Measurements from ENCODE around the gene TOM1.

Gene TOM1

GRCh38 chr22:35318346-35319215 lies 18.9 kb downstream of the TOM1 start:
- Histone ChIP-seq H3K4me1 (ENCODE audit: low read depth, poor library complexity, severe bottlenecking) (peaks cover 6% of the 10 kb centered on the region), H3K27ac (no peak overlapping the region), H3K9ac (no peak overlapping the region), H3K79me2 (ENCODE audit: insufficient read depth, low read depth) (no peaks in the 10 kb centered on the region), H3K36me3 (ENCODE audit: insufficient read depth) (no peaks in the 10 kb centered on the region), H3K4me3 (IDR thresholded peaks at IDR 0.05; ENCODE audit: insufficient read depth, low read depth, low read length) (no peak overlapping the region), H3K4me2 (no peak overlapping the region), H2AFZ (ENCODE audit: low read depth) (no peak overlapping the region), H4K20me1 (ENCODE audit: insufficient read depth) (no peaks in the 10 kb centered on the region), H3K27me3 (ENCODE audit: insufficient read depth, low read depth) (no peaks in the 10 kb centered on the region)
- no peak for TF ChIP-seq CTCF (conservative IDR thresholded peaks at IDR 0.05; ENCODE audit: low read depth, low read length)

GRCh38 chr22:35319244-35319985 lies 19.7 kb downstream of the TOM1 start:
- H3K79me2 ChIP-seq (ENCODE audit: insufficient read depth, low read depth) = no peaks in the 10 kb centered on the region
- H3K27ac ChIP-seq = no peak overlapping the region
- H4K20me1 ChIP-seq (ENCODE audit: insufficient read depth) = no peaks in the 10 kb centered on the region
- H3K4me2 ChIP-seq = no peak overlapping the region
- H3K27me3 ChIP-seq (ENCODE audit: insufficient read depth, low read depth) = no peaks in the 10 kb centered on the region
- H2AFZ ChIP-seq (ENCODE audit: low read depth) = no peak overlapping the region
- H3K9ac ChIP-seq = no peak overlapping the region
- no peak for TF ChIP-seq CTCF (conservative IDR thresholded peaks at IDR 0.05; ENCODE audit: low read depth, low read length)
- no peaks in the 10 kb centered on the region for H3K36me3 ChIP-seq (ENCODE audit: insufficient read depth)
- no peak overlapping the region for H3K4me3 ChIP-seq (IDR thresholded peaks at IDR 0.05; ENCODE audit: insufficient read depth, low read depth, low read length)
- no peaks in the 10 kb centered on the region for H3K4me1 ChIP-seq (ENCODE audit: low read depth, poor library complexity, severe bottlenecking)

GRCh38 chr22:35322126-35322525 lies 22.4 kb downstream of the TOM1 start:
- Histone ChIP-seq H3K27ac (no peak overlapping the region), H3K36me3 (ENCODE audit: insufficient read depth) (no peaks in the 10 kb centered on the region), H3K4me2 (no peak overlapping the region), H2AFZ (ENCODE audit: low read depth) (no peak overlapping the region), H3K79me2 (ENCODE audit: insufficient read depth, low read depth) (no peaks in the 10 kb centered on the region), H3K27me3 (ENCODE audit: insufficient read depth, low read depth) (no peaks in the 10 kb centered on the region), H4K20me1 (ENCODE audit: insufficient read depth) (no peaks in the 10 kb centered on the region), H3K4me3 (IDR thresholded peaks at IDR 0.05; ENCODE audit: insufficient read depth, low read depth, low read length) (no peak overlapping the region), H3K9ac (no peak overlapping the region), H3K4me1 (ENCODE audit: low read depth, poor library complexity, severe bottlenecking) (no peaks in the 10 kb centered on the region)
- TF ChIP-seq CTCF (conservative IDR thresholded peaks at IDR 0.05; ENCODE audit: low read depth, low read length) = no peak

GRCh38 chr22:35322893-35323292 lies 23.2 kb downstream of the TOM1 start:
- Histone ChIP-seq H2AFZ (ENCODE audit: low read depth) (no peak overlapping the region), H4K20me1 (ENCODE audit: insufficient read depth) (no peaks in the 10 kb centered on the region), H3K4me2 (no peak overlapping the region), H3K27me3 (ENCODE audit: insufficient read depth, low read depth) (no peaks in the 10 kb centered on the region), H3K79me2 (ENCODE audit: insufficient read depth, low read depth) (no peaks in the 10 kb centered on the region), H3K9ac (no peak overlapping the region), H3K36me3 (ENCODE audit: insufficient read depth) (no peaks in the 10 kb centered on the region), H3K27ac (no peak overlapping the region), H3K4me1 (ENCODE audit: low read depth, poor library complexity, severe bottlenecking) (peaks cover under 1% of the 10 kb centered on the region), H3K4me3 (IDR thresholded peaks at IDR 0.05; ENCODE audit: insufficient read depth, low read depth, low read length) (no peak overlapping the region)
- TF ChIP-seq CTCF (conservative IDR thresholded peaks at IDR 0.05; ENCODE audit: low read depth, low read length) = no peak
